H9 (cell line): ENCODE data around the gene IL1A. TPM values are rescaled to one million over a fixed set of nuclear protein-coding genes. Genes with fewer than 3 reads are reported as not detected.

ENCODE experiments used
- DNase-seq: peaks from one replicate; pipeline ENCODE4 v3.0.0-alpha.2; 2017
- H2AFZ ChIP-seq: one replicate; pipeline ENCODE4 v1.6.1; 2013; ENCODE audit warnings: mild to moderate bottlenecking, low read length, control low read depth, moderate library complexity
- H2AK5ac ChIP-seq: 2 replicates; pipeline ENCODE4 v1.6.1; 2013; ENCODE audit warnings: low read length, control low read depth, mixed read lengths; ENCODE audit not compliant: insufficient read length
- H2BK120ac ChIP-seq: one replicate; pipeline ENCODE4 v1.6.1; 2013; ENCODE audit warnings: low read depth, mild to moderate bottlenecking, low read length, control low read depth, inconsistent platforms; ENCODE audit not compliant: poor library complexity, severe bottlenecking
- H2BK12ac ChIP-seq: 2 replicates; pipeline ENCODE4 v1.6.1; 2013; ENCODE audit warnings: low read length, control low read depth, mixed read lengths, low read depth; ENCODE audit not compliant: insufficient read length
- H2BK15ac ChIP-seq: 2 replicates; pipeline ENCODE4 v1.6.1; 2013; ENCODE audit warnings: low read depth, low read length, control low read depth
- H2BK20ac ChIP-seq: one replicate; pipeline ENCODE4 v1.6.1; 2013; ENCODE audit warnings: low read depth, mild to moderate bottlenecking, low read length, control low read depth, inconsistent platforms; ENCODE audit not compliant: poor library complexity, severe bottlenecking
- H2BK5ac ChIP-seq: 2 replicates; pipeline ENCODE4 v1.6.1; 2013; ENCODE audit warnings: low read length, control low read depth, mixed read lengths; ENCODE audit not compliant: insufficient read length
- H3K14ac ChIP-seq: 2 replicates; pipeline ENCODE4 v1.6.1; 2013; ENCODE audit warnings: low read length, control low read depth; ENCODE audit not compliant: insufficient read depth
- H3K18ac ChIP-seq: 2 replicates; pipeline ENCODE4 v1.6.1; 2013; ENCODE audit warnings: low read depth, mild to moderate bottlenecking, mixed read lengths, low read length, control low read depth; ENCODE audit not compliant: insufficient read length
- H3K23ac ChIP-seq: 2 replicates; pipeline ENCODE4 v1.6.1; 2013; ENCODE audit warnings: low read length, control low read depth, mixed read lengths, low read depth; ENCODE audit not compliant: insufficient read length
- H3K23me2 ChIP-seq: 2 replicates; pipeline ENCODE4 v1.6.1; 2013; ENCODE audit warnings: low read depth, mild to moderate bottlenecking, mixed read lengths, low read length, control low read depth; ENCODE audit not compliant: insufficient read length, poor library complexity, severe bottlenecking
- H3K27ac ChIP-seq: 2 replicates; pipeline ENCODE4 v1.5.1; 2013; ENCODE audit warnings: low read length, control low read depth, mixed read lengths, low read depth; ENCODE audit not compliant: insufficient read length
- H3K27me3 ChIP-seq: 2 replicates; pipeline ENCODE4 v1.6.1; 2013; ENCODE audit warnings: low read length, control low read depth, inconsistent platforms; ENCODE audit not compliant: insufficient read depth
- H3K4ac ChIP-seq: 2 replicates; pipeline ENCODE4 v1.6.1; 2013; ENCODE audit warnings: low read depth, mild to moderate bottlenecking, control low read depth, inconsistent platforms, low read length, moderate library complexity
- H3K4me1 ChIP-seq: 2 replicates; pipeline ENCODE4 v1.6.1; 2013; ENCODE audit warnings: low read length, control low read depth, inconsistent platforms; ENCODE audit not compliant: insufficient read depth
- H3K4me2 ChIP-seq: 2 replicates; pipeline ENCODE4 v1.6.1; 2013; ENCODE audit warnings: low read length, control low read depth, mixed read lengths; ENCODE audit not compliant: insufficient read length, insufficient read depth
- H3K56ac ChIP-seq: 2 replicates; pipeline ENCODE4 v1.6.1; 2013; ENCODE audit warnings: low read depth, mild to moderate bottlenecking, mixed read lengths, low read length, control low read depth; ENCODE audit not compliant: insufficient read length
- H3K79me1 ChIP-seq: 2 replicates; pipeline ENCODE4 v1.6.1; 2013; ENCODE audit warnings: low read depth, mild to moderate bottlenecking, moderate library complexity, low read length, control low read depth, inconsistent platforms; ENCODE audit not compliant: insufficient read depth, poor library complexity, severe bottlenecking
- H3K79me2 ChIP-seq: 2 replicates; pipeline ENCODE4 v1.6.1; 2013; ENCODE audit warnings: low read length, control low read depth, inconsistent platforms; ENCODE audit not compliant: insufficient read depth
- H3K9ac ChIP-seq: 2 replicates; pipeline ENCODE4 v1.6.1; 2013; ENCODE audit warnings: low read length, control low read depth, mixed read lengths; ENCODE audit not compliant: insufficient read length; ENCODE audit errors: extremely low read depth
- H3K9me3 ChIP-seq: one replicate; pipeline ENCODE4 v1.6.1; 2013; ENCODE audit warnings: low read depth, low read length, inconsistent platforms; ENCODE audit not compliant: control insufficient read depth
- H3T11ph ChIP-seq: one replicate; pipeline ENCODE4 v1.6.1; 2013; ENCODE audit warnings: mild to moderate bottlenecking, low read length, control low read depth, inconsistent platforms
- H4K20me1 ChIP-seq: one replicate; pipeline ENCODE4 v1.6.1; 2013; ENCODE audit not compliant: control insufficient read depth, insufficient read length, insufficient read depth
- H4K5ac ChIP-seq: 2 replicates; pipeline ENCODE4 v1.6.1; 2013; ENCODE audit warnings: low read depth, mild to moderate bottlenecking, mixed read lengths, low read length, control low read depth; ENCODE audit not compliant: insufficient read length
- H4K8ac ChIP-seq: replicated peaks from 2 replicates; pipeline ENCODE4 v1.6.1; 2013; ENCODE audit warnings: low read length, control low read depth, mixed read lengths, low read depth; ENCODE audit not compliant: insufficient read length
- H4K91ac ChIP-seq: 2 replicates; pipeline ENCODE4 v1.6.1; 2013; ENCODE audit warnings: low read depth, mild to moderate bottlenecking, moderate library complexity, mixed read lengths, low read length, control low read depth; ENCODE audit not compliant: insufficient read length
- H3K27ac Mint-ChIP-seq, 3 experiments: 2 replicates in 2 of 3; 3 replicates in 1 of 3; pipeline ENCODE4 v1.8.0; 2020 to 2021; ENCODE audit warnings: mixed read lengths in 3 of 3, mild to moderate bottlenecking in 1 of 3, moderate library complexity in 1 of 3
- H3K27me3 Mint-ChIP-seq: 2 replicates; pipeline ENCODE4 v1.8.0; 2021; ENCODE audit warnings: low read depth, mild to moderate bottlenecking, moderate library complexity, mixed read lengths
- H3K36me3 Mint-ChIP-seq, 3 experiments: 2 replicates in 2 of 3; 3 replicates in 1 of 3; pipeline ENCODE4 v1.8.0; 2020 to 2021; ENCODE audit warnings: low read depth in 3 of 3, mixed read lengths in 3 of 3; ENCODE audit not compliant: insufficient read depth in 1 of 3
- H3K4me1 Mint-ChIP-seq, 2 experiments: 2 replicates each; pipeline ENCODE4 v1.8.0; 2020; ENCODE audit warnings: mixed read lengths in 2 of 2
- H3K4me3 Mint-ChIP-seq, 2 experiments: 2 replicates in 1 of 2; 3 replicates in 1 of 2; pipeline ENCODE4 v1.8.0; 2020 to 2021; ENCODE audit warnings: mild to moderate bottlenecking in 2 of 2, mixed read lengths in 2 of 2, moderate library complexity in 1 of 2
- H3K9me3 Mint-ChIP-seq, 2 experiments: 2 replicates in 1 of 2; 3 replicates in 1 of 2; pipeline ENCODE4 v1.8.0; 2020; ENCODE audit warnings: mild to moderate bottlenecking in 2 of 2, mixed read lengths in 2 of 2, moderate library complexity in 1 of 2
- CTCF ChIP-seq: fragments of 200-600 bp; sonication (generic); conservative IDR thresholded peaks from 3 replicates; pipeline ENCODE4 v1.8.0; 2021; ENCODE audit warnings: antibody characterized with exemption, mild to moderate bottlenecking
- WGBS: extraction: QIAGEN DNeasy Blood & Tissue Kit; methylation state at CpG from one replicate; pipeline ENCODE4 v1.1.7; 2013; ENCODE audit warnings: missing lambda C conversion rate, low lambda C conversion rate, mixed read lengths; ENCODE audit not compliant: insufficient read length; ENCODE audit errors: extremely low coverage; 5-methylcytosine and 5-hydroxymethylcytosine counted together
- total RNA-seq: library from RNA; stranded (reverse); gene quantifications from 2 replicates; pipeline ENCODE4 v1.2.1, GENCODE V29; 2021

IL1A gene
- total RNA-seq, 1 experiment from 2014 or later: 0.35 TPM

GRCh38 chr2:112765251-112765650 is 19.0 kb downstream of the IL1A start:
- H3T11ph ChIP-seq: no peak overlapping the region
- H2BK5ac ChIP-seq: no peak overlapping the region
- Mint-ChIP-seq H3K27ac (peak overlapping the region in 1 of 3 experiments; percentile 19; a peak in 1 of 7 replicates), H3K4me3 (peak overlapping the region; percentile 95 to 98), H3K4me1 (peaks cover 21 to 23% of the 10 kb centered on the region in 2 experiments), H3K27me3 (no peaks in the 10 kb centered on the region), H3K36me3 (peaks cover 3 to 21% (median 18%) of the 10 kb centered on the region in 3 experiments; a peak in 6 of 7 replicates), H3K9me3 (no peaks in the 10 kb centered on the region)
- no peak overlapping the region for H2BK120ac ChIP-seq
- H2AFZ ChIP-seq: no peak overlapping the region
- H2BK15ac ChIP-seq: no peak overlapping the region
- no peak overlapping the region for H3K18ac ChIP-seq
- no peak overlapping the region for H4K91ac ChIP-seq
- no peak overlapping the region for H3K23ac ChIP-seq
- H3K9ac ChIP-seq: no peak overlapping the region
- H3K14ac ChIP-seq: no peak overlapping the region
- no peak overlapping the region for H2AK5ac ChIP-seq
- H3K9me3 ChIP-seq: no peaks in the 10 kb centered on the region
- DNase-seq: no peak
- H3K79me1 ChIP-seq: no peaks in the 10 kb centered on the region
- H3K27ac ChIP-seq: no peak overlapping the region
- no peak overlapping the region for H3K4ac ChIP-seq
- H3K27me3 ChIP-seq: no peaks in the 10 kb centered on the region
- no CpG with 5 or more reads among the region's 4 CpGs for WGBS
- no peaks in the 10 kb centered on the region for H4K20me1 ChIP-seq
- H2BK12ac ChIP-seq: no peak overlapping the region
- H3K4me1 ChIP-seq: no peaks in the 10 kb centered on the region
- H4K8ac ChIP-seq: no peak overlapping the region
- peaks cover 4% of the 10 kb centered on the region for H3K23me2 ChIP-seq
- H3K56ac ChIP-seq: no peak overlapping the region
- H2BK20ac ChIP-seq: no peak overlapping the region
- no peaks in the 10 kb centered on the region for H3K79me2 ChIP-seq
- H4K5ac ChIP-seq: no peak overlapping the region
- peak overlapping the region; percentile 35 for H3K4me2 ChIP-seq
- no peak for TF ChIP-seq CTCF
